ENCODE measurements around the gene CAVIN1.
"Not testable (repeated sequence)": the region's sequence is repeated elsewhere in the genome, so short reads cannot be mapped to it uniquely, and the experiment has no call there.

The CAVIN1 gene

GRCh38 chr17:42429726-42430447 lies 6.8 kb upstream of the CAVIN1 start:
- DNase-seq: no peak

- DNase-seq: peak; percentile 39
These were observed 5.3 kb upstream of the CAVIN1 start for GRCh38 chr17:42428141-42428944.

- DNase-seq: no peak
These were observed 2.0 kb upstream of the CAVIN1 start for GRCh38 chr17:42424991-42425610.

GRCh38 chr17:42423766-42424165 lies 710 bp upstream of the CAVIN1 start:
- no peak for DNase-seq

GRCh38 chr17:42422412-42422957 lies 571 bp downstream of the CAVIN1 start:
- DNase-seq: no peak

GRCh38 chr17:42421507-42422338 lies 1.3 kb downstream of the CAVIN1 start:
- DNase-seq: no peak

- no peak for DNase-seq
These were observed 1.9 kb downstream of the CAVIN1 start for GRCh38 chr17:42421136-42421506.

GRCh38 chr17:42417981-42418380 lies 5.1 kb downstream of the CAVIN1 start:
- not testable (repeated sequence) for DNase-seq

- peak; percentile 28 for DNase-seq
These were observed 8.2 kb downstream of the CAVIN1 start for GRCh38 chr17:42414704-42415409.

GRCh38 chr17:42413464-42414040 lies 9.5 kb downstream of the CAVIN1 start:
- no peak for DNase-seq

GRCh38 chr17:42411905-42412679 lies 11.0 kb downstream of the CAVIN1 start:
- DNase-seq: no peak

GRCh38 chr17:42411361-42411760 lies 11.7 kb downstream of the CAVIN1 start:
- DNase-seq: no peak

- no peak for DNase-seq
These were observed 12.8 kb downstream of the CAVIN1 start for GRCh38 chr17:42410319-42410685.

GRCh38 chr17:42409523-42410318 lies 13.3 kb downstream of the CAVIN1 start:
- no peak for DNase-seq

GRCh38 chr17:42408061-42408460 lies 15.0 kb downstream of the CAVIN1 start:
- no peak for DNase-seq

GRCh38 chr17:42407289-42407836 lies 15.7 kb downstream of the CAVIN1 start:
- peak; percentile 70 for DNase-seq

GRCh38 chr17:42406615-42407288 lies 16.3 kb downstream of the CAVIN1 start:
- no peak for DNase-seq

- DNase-seq: peak; percentile 77
These were observed 17.0 kb downstream of the CAVIN1 start for GRCh38 chr17:42405963-42406495.

- no peak for DNase-seq
These were observed 18.0 kb downstream of the CAVIN1 start for GRCh38 chr17:42405076-42405475.
